ENCODE data around the gene CCDC181.

Gene CCDC181

GRCh38 chr1:169392406-169392805, 34.9 kb downstream of the CCDC181 start:
- no peak for DNase-seq

GRCh38 chr1:169390303-169390702, 37.0 kb downstream of the CCDC181 start:
- DNase-seq: no peak

- DNase-seq: no peak
Measured at GRCh38 chr1:169387399-169387798, 39.9 kb downstream of the CCDC181 start.

- no peak for DNase-seq
Measured at GRCh38 chr1:169383449-169383848, 43.8 kb downstream of the CCDC181 start.

GRCh38 chr1:169381162-169381561, 46.1 kb downstream of the CCDC181 start:
- no peak for DNase-seq

GRCh38 chr1:169371404-169371803, 55.9 kb downstream of the CCDC181 start:
- peak; percentile 29 for DNase-seq

GRCh38 chr1:169368406-169368769, 58.9 kb downstream of the CCDC181 start:
- peak; percentile 16 for DNase-seq

GRCh38 chr1:169367686-169368405, 59.4 kb downstream of the CCDC181 start, which contains the start of the genes BLZF1 and NME7:
TSS of gene BLZF1 (plus strand) at chr1:169368195. CDS start at chr1:169369523, 1,328 bp downstream.
TSS of gene NME7 (minus strand) at chr1:169367797. CDS start at chr1:169367710, 87 bp downstream.
- DNase-seq: peak; percentile 97

- no peak for DNase-seq
Measured at GRCh38 chr1:169367096-169367685, 60.1 kb downstream of the CCDC181 start.

- DNase-seq: no peak
Measured at GRCh38 chr1:169364948-169365347, 62.3 kb downstream of the CCDC181 start.

GRCh38 chr1:169363046-169363730, 64.1 kb downstream of the CCDC181 start:
- peak; percentile 46 for DNase-seq

- DNase-seq: no peak
Measured at GRCh38 chr1:169361281-169361680, 66.0 kb downstream of the CCDC181 start.

GRCh38 chr1:169360415-169360814, 66.9 kb downstream of the CCDC181 start:
- no peak for DNase-seq

GRCh38 chr1:169348383-169349036, 78.8 kb downstream of the CCDC181 start:
- DNase-seq: peak; percentile 73

- no peak for DNase-seq
Measured at GRCh38 chr1:169347688-169348382, 79.4 kb downstream of the CCDC181 start.

GRCh38 chr1:169346036-169346589, 81.2 kb downstream of the CCDC181 start:
- DNase-seq: no peak

- DNase-seq: no peak
Measured at GRCh38 chr1:169345511-169345910, 81.8 kb downstream of the CCDC181 start.

Data from CD4-positive, alpha-beta T cell treated with Interleukin-4 for 4 hours (primary cell).